Neural progenitor cell (in vitro differentiated cells): ENCODE data around the gene ZC3H12A. TPM values are rescaled to one million over a fixed set of nuclear protein-coding genes. Genes with fewer than 3 reads are reported as not detected.

Experiments
- DNase-seq: peaks from one replicate; pipeline ENCODE4 v3.0.0-alpha.2; 2016; ENCODE audit warnings: low spot score
- H2AFZ ChIP-seq: fragments of 200-600 bp; sonication (generic); replicated peaks from 2 replicates; pipeline ENCODE4 v1.6.1; 2016; ENCODE audit warnings: antibody characterized with exemption
- H3F3A ChIP-seq: fragments of 200-600 bp; sonication (generic); 2 replicates; pipeline ENCODE4 v1.6.1; 2016; ENCODE audit warnings: antibody characterized with exemption, low read depth
- H3K27ac ChIP-seq: fragments of 200-600 bp; sonication (generic); 2 replicates; pipeline ENCODE4 v1.5.1; 2016; ENCODE audit warnings: mild to moderate bottlenecking
- H3K27me3 ChIP-seq: fragments of 200-600 bp; sonication (generic); 2 replicates; pipeline ENCODE4 v1.6.1; 2016; ENCODE audit warnings: mild to moderate bottlenecking, moderate library complexity
- H3K36me3 ChIP-seq: fragments of 200-600 bp; sonication (generic); 2 replicates; pipeline ENCODE4 v1.5.1; 2016
- H3K4me1 ChIP-seq: fragments of 200-600 bp; sonication (generic); 2 replicates; pipeline ENCODE4 v1.6.1; 2016; ENCODE audit warnings: mixed run types
- H3K4me2 ChIP-seq: fragments of 200-600 bp; sonication (generic); 2 replicates; pipeline ENCODE4 v1.6.1; 2016
- H3K4me3 ChIP-seq: fragments of 200-600 bp; sonication (generic); 2 replicates; pipeline ENCODE4 v1.5.1; 2016
- H3K79me2 ChIP-seq: fragments of 200-600 bp; sonication (generic); 2 replicates; pipeline ENCODE4 v1.6.1; 2016; ENCODE audit warnings: low read depth
- H3K9ac ChIP-seq: fragments of 200-600 bp; sonication (generic); 2 replicates; pipeline ENCODE4 v1.6.1; 2016
- H3K9me3 ChIP-seq: fragments of 200-600 bp; sonication (generic); 2 replicates; pipeline ENCODE4 v1.5.1; 2016; ENCODE audit warnings: low read depth
- H4K20me1 ChIP-seq: fragments of 200-600 bp; sonication (generic); 2 replicates; pipeline ENCODE4 v1.6.1; 2016; ENCODE audit warnings: low read depth
- H3K27ac Mint-ChIP-seq: 3 replicates; pipeline ENCODE4 v1.8.0; 2021; ENCODE audit warnings: mixed read lengths
- H3K27me3 Mint-ChIP-seq: 2 replicates; pipeline ENCODE4 v1.8.0; 2022; ENCODE audit warnings: low read depth, mild to moderate bottlenecking, inconsistent platforms, moderate library complexity, mixed read lengths; ENCODE audit not compliant: insufficient read depth
- H3K36me3 Mint-ChIP-seq: 3 replicates; pipeline ENCODE4 v1.8.0; 2021; ENCODE audit warnings: mixed read lengths
- H3K4me1 Mint-ChIP-seq: 3 replicates; pipeline ENCODE4 v1.8.0; 2021; ENCODE audit warnings: mixed read lengths
- H3K4me3 Mint-ChIP-seq: 3 replicates; pipeline ENCODE4 v1.8.0; 2021; ENCODE audit warnings: mild to moderate bottlenecking, moderate library complexity, mixed read lengths
- H3K9me3 Mint-ChIP-seq: 3 replicates; pipeline ENCODE4 v1.8.0; 2020; ENCODE audit warnings: mixed read lengths
- EZH2 ChIP-seq: fragments of 200-600 bp; sonication (generic); IDR thresholded peaks from 2 replicates; pipeline ENCODE4 v1.6.1; 2017; ENCODE audit warnings: antibody characterized with exemption, mild to moderate bottlenecking, moderate library complexity
- EZH2phosphoT487 ChIP-seq: fragments of 200-600 bp; sonication (generic); IDR thresholded peaks from 2 replicates; pipeline ENCODE4 v1.6.1; 2017; ENCODE audit warnings: antibody characterized with exemption
- total RNA-seq: library from RNA; depleted of rRNA; stranded (reverse); fragments of >200 nt; gene quantifications from 2 replicates; pipeline ENCODE4 v1.2.3, GENCODE V29; 2015; ENCODE audit warnings: low replicate concordance
- TF ChIP-seq, protein P1 (sequence below): fragments of 200-600 bp; sonication (generic); IDR thresholded peaks from 2 replicates; pipeline ENCODE4 v1.5.1; 2017; ENCODE audit warnings: antibody characterized with exemption, mild to moderate bottlenecking

The ZC3H12A gene
- total RNA-seq, 1 donor from 2014 or later: 1.2 TPM

GRCh38 chr1:37468037-37468436, 6.3 kb upstream of the ZC3H12A start:
- Mint-ChIP-seq H3K9me3 (no peaks in the 10 kb centered on the region), H3K4me3 (no peak overlapping the region), H3K4me1 (peaks cover 18% of the 10 kb centered on the region), H3K36me3 (no peaks in the 10 kb centered on the region), H3K27ac (no peak overlapping the region), H3K27me3 (peaks cover 17% of the 10 kb centered on the region)
- H3K27me3 ChIP-seq: peaks cover 18% of the 10 kb centered on the region
- TF ChIP-seq, protein P1, sequence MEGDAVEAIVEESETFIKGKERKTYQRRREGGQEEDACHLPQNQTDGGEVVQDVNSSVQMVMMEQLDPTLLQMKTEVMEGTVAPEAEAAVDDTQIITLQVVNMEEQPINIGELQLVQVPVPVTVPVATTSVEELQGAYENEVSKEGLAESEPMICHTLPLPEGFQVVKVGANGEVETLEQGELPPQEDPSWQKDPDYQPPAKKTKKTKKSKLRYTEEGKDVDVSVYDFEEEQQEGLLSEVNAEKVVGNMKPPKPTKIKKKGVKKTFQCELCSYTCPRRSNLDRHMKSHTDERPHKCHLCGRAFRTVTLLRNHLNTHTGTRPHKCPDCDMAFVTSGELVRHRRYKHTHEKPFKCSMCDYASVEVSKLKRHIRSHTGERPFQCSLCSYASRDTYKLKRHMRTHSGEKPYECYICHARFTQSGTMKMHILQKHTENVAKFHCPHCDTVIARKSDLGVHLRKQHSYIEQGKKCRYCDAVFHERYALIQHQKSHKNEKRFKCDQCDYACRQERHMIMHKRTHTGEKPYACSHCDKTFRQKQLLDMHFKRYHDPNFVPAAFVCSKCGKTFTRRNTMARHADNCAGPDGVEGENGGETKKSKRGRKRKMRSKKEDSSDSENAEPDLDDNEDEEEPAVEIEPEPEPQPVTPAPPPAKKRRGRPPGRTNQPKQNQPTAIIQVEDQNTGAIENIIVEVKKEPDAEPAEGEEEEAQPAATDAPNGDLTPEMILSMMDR: no peak
- TF ChIP-seq EZH2phosphoT487 (no peak), EZH2 (no peak)
- no peaks in the 10 kb centered on the region for H4K20me1 ChIP-seq
- H3K4me2 ChIP-seq: no peak overlapping the region
- H3K4me1 ChIP-seq: peaks cover 8% of the 10 kb centered on the region
- H3K9ac ChIP-seq: no peak overlapping the region
- no peak overlapping the region for H3K27ac ChIP-seq
- H3K4me3 ChIP-seq: no peak overlapping the region
- no peaks in the 10 kb centered on the region for H3K9me3 ChIP-seq
- DNase-seq: no peak
- H3K36me3 ChIP-seq: no peaks in the 10 kb centered on the region
- no peak overlapping the region for H2AFZ ChIP-seq
- H3F3A ChIP-seq: peaks cover 4% of the 10 kb centered on the region
- H3K79me2 ChIP-seq: no peaks in the 10 kb centered on the region

- TF ChIP-seq, protein P1: no peak
- TF ChIP-seq EZH2: no peak
- no peak for TF ChIP-seq EZH2phosphoT487
- H2AFZ ChIP-seq: no peak overlapping the region
- no peaks in the 10 kb centered on the region for H3K36me3 ChIP-seq
- H3K27me3 Mint-ChIP-seq: peaks cover 23% of the 10 kb centered on the region
- no peak overlapping the region for H3K4me3 Mint-ChIP-seq
- no peaks in the 10 kb centered on the region for H3K79me2 ChIP-seq
- peaks cover 30% of the 10 kb centered on the region for H3K27me3 ChIP-seq
- H3K27ac Mint-ChIP-seq: no peak overlapping the region
- H3K9ac ChIP-seq: no peak overlapping the region
- no peak overlapping the region for H3K27ac ChIP-seq
- no peak overlapping the region for H3K4me2 ChIP-seq
- peaks cover 8% of the 10 kb centered on the region for H3K4me1 ChIP-seq
- H3K9me3 Mint-ChIP-seq: no peaks in the 10 kb centered on the region
- peaks cover 4% of the 10 kb centered on the region for H3F3A ChIP-seq
- peaks cover 25% of the 10 kb centered on the region for H3K4me1 Mint-ChIP-seq
- H4K20me1 ChIP-seq: no peaks in the 10 kb centered on the region
- DNase-seq: no peak
- H3K36me3 Mint-ChIP-seq: no peaks in the 10 kb centered on the region
- H3K4me3 ChIP-seq: no peak overlapping the region
- no peaks in the 10 kb centered on the region for H3K9me3 ChIP-seq
Observed at GRCh38 chr1:37469386-37469785, 5.0 kb upstream of the ZC3H12A start.

DNA sequence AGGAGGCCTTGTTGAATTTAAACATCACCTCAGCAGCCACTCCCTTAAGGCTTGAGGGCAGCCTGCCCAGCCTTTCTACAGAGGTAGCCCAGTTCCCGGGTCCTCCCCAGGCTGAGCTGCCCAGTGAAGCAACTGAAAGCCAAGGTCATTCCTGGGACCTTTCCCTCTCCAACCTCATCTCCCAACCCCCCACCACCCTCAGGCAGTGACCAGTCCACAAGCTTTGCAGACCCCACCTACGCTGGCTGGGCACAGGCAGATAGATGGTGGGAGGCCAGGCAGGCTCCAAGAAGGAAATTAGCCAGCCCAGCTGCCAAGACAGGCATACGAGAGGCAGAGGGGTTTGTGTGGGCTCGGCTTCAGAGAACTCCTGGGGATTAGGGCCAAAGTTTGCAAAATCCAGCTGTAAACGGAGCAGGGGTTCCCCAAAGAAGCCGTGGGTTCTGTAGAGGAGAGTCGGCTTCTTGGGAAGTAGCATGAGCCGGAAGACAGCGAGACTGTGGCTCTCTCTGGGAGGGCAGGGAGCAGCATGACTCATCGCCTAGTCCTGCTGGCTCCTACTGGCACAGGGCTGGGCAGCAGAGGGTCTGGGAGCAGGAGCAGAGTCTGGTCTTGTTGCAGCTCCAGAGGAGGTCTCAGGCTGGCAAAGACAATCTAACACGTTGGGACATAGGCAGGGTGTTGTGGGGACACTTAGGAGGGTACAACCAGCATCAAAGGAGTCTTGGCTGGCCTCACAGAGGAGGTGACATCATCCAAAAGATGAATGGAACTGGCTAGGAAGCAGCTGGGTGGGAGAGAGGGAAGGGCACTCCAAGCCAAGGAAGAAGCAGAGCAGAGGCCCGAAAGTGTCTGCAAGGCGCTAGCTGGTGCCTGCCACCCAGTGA, 2.8 kb upstream of the ZC3H12A start:
- peaks cover 33% of the 10 kb centered on the region for H3K4me1 Mint-ChIP-seq
- DNase-seq: peak; percentile 28

More for the DNA sequence above, 2.8 kb upstream of the ZC3H12A start:
- H3K27ac Mint-ChIP-seq: peak overlapping the region; percentile 37
- TF ChIP-seq EZH2phosphoT487 (no peak), EZH2 (no peak)
- TF ChIP-seq, protein P1: no peak
- Histone ChIP-seq H3F3A (peaks cover 4% of the 10 kb centered on the region), H3K9me3 (no peaks in the 10 kb centered on the region), H3K4me3 (no peak overlapping the region), H2AFZ (peak overlapping the region; percentile 11), H3K79me2 (no peaks in the 10 kb centered on the region), H3K9ac (no peak overlapping the region), H3K27me3 (peaks cover 36% of the 10 kb centered on the region), H3K36me3 (no peaks in the 10 kb centered on the region), H3K27ac (no peak overlapping the region), H3K4me1 (peaks cover 11% of the 10 kb centered on the region), H3K4me2 (no peak overlapping the region), H4K20me1 (no peaks in the 10 kb centered on the region)
- no peaks in the 10 kb centered on the region for H3K36me3 Mint-ChIP-seq
- H3K27me3 Mint-ChIP-seq: peaks cover 23% of the 10 kb centered on the region
- H3K9me3 Mint-ChIP-seq: no peaks in the 10 kb centered on the region
- H3K4me3 Mint-ChIP-seq: no peak overlapping the region
